GM18520 (cell line): ENCODE measurements around the gene TNK1.

Experiments used
- ATAC-seq: cut with Tn5 transposase; IDR thresholded peaks from one replicate; pipeline ENCODE4 v1.9.1; 2021; ENCODE audit not compliant: unreplicated experiment

TNK1 gene

DNA sequence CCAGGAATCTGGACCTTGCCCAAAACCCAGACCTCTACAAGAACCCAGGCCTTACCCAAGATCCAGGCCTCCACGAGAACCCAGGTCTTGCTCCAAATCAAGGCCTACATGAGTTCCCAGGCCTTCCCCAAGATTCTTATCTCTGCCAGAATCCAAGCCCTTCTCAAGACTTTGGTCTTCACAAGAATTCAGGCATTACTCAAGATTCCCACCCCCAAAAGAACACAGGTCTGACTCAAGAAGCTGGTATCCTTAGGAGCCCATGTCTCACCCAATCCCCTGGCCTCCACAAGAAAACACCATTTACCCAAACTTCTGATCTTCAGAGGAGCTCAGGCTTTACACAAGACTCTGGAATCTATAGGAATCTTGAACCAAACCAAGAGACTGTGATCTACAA is 50.3 kb downstream of the TNK1 start:
- no peak for ATAC-seq

GRCh38 chr17:7432296-7432695 is 51.4 kb downstream of the TNK1 start:
- ATAC-seq, result no peak

DNA sequence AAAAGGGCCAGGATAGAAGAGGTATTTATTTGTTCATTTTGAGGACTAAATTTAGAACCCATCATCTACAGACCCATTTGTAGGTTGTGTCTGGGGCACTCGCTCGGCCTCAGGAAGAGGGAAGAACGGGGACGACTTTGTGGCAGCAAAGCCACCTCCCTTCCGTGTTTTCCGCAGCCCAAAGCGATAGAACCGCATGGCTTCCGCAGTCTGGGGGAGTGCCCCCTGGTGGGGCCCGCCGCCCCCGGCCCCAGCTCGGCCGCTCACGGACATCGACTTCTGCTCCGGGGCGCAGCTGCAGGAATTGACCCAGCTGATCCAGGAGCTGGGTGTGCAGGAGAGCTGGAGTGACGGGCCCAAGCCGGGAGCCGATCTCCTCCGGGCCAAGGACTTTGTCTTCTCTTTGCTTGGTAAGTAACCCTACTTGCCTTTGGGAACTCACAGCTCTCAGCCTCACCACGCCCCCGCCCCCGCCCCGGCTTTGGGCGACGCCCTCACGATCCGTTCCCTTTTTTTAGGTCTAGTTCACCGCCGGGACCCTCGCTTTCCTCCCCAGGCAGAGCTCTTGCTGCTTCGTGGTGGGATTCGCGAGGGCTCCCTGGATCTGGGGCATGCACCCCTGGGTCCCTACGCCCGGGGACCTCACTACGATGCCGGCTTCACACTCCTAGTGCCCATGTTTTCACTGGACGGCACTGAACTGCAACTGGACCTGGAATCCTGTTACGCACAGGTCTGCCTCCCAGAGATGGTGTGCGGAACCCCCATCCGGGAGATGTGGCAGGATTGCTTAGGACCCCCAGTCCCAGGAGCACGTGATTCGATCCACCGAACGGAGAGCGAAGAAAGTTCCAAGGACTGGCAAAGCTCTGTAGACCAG is 55.0 kb downstream of the TNK1 start:
- ATAC-seq, result no peak

DNA sequence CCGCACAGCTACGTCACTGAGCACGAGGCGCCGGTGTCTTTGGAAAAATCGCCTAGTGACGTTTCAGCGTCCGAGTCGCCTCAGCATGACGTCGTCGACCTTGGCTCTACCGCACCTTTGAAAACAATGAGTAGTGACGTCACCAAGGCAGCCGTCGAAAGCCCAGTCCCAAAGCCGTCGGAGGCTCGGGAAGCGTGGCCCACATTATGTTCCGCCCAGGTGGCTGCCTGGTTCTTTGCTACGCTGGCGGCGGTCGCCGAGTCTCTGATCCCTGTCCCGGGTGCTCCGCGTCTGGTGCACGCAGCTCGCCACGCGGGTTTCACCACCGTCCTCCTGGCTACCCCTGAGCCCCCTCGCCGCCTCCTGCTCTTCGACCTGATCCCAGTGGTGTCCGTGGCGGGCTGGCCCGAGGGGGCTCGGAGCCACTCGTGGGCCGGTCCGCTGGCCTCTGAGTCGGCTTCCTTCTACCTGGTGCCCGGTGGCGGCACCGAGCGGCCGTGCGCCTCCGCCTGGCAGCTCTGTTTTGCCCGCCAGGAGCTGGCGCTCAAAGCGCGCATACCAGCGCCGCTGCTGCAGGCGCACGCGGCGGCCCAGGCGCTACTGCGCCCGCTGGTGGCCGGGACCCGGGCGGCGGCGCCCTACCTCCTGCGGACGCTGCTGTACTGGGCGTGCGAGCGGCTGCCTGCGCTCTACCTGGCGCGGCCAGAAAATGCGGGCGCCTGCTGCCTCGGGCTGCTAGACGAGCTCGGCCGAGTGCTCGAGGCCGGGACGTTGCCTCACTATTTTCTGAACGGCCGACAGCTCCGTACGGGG is 55.9 kb downstream of the TNK1 start:
- peak; percentile 32 for ATAC-seq

DNA sequence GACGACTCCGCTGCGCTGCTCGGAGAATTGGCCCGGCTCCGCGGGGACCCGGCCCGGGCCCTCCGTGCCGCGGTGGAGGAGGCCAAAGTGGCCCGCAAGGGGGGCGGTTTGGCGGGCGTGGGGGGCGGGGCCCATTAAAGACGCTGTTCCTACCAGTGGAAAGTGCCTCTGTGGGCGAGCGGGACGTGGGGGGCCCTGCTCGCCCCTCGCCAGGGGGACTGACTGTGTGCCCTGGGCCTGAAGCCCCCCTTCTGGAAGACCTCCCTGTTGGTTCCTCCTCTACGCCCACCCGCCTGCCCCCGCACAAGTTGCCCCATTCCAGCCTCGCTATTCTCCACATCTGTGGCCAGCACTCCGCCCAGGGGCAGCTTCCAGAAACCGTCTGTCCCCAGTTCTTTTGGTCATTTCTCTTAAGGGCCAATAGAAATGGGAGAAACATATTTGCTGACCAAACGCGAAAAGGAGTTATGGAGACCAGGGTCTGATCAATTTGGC is 56.5 kb downstream of the TNK1 start:
- ATAC-seq, result no peak

DNA sequence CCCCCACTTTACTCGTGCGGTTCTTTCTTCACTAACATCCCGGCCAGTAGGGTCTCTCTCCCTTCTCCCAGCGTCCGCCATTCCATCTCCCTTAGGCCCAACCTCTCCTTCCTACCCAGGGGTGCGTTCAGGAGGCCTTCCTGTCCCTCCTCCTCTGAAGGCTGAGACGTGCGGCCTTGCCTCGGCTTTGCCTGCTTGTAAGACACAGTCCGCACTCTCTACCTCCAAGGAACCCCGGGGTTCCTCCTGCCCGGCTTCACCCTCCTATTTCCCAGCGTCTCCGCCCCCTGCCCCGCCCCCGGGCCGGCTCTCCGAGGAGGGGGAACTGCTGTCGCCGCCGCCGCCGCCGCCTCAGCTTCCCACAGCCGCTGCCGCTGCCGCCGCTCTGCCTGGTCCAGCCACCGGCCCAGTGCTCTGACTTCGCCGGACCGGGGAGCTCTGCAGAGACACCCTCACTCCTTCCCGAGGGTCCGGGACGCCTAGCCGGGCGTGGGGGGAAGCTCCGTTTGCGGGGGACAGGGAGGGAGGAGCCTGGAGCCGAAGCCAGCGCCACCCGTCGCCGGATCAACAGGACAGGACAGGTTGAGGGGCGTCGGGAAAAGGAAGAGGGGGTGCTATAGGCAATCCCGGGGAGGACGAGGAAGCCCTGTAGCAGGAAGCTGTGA is 57.2 kb downstream of the TNK1 start:
- no peak for ATAC-seq

GRCh38 chr17:7438656-7439460 is 58.0 kb downstream of the TNK1 start:
- ATAC-seq, result no peak
